ENCODE measurements around the gene ZMYM4.
"Not testable (repeated sequence)": the region's sequence is repeated elsewhere in the genome, so short reads cannot be mapped to it uniquely, and the experiment has no call there.

ZMYM4 gene

GRCh38 chr1:35454176-35454575 lies 185.7 kb downstream of the ZMYM4 start:
- no peak for DNase-seq (ENCODE audit: low read depth)

GRCh38 chr1:35454616-35455015 lies 186.1 kb downstream of the ZMYM4 start:
- DNase-seq (ENCODE audit: low read depth), result peak; percentile 98

DNA sequence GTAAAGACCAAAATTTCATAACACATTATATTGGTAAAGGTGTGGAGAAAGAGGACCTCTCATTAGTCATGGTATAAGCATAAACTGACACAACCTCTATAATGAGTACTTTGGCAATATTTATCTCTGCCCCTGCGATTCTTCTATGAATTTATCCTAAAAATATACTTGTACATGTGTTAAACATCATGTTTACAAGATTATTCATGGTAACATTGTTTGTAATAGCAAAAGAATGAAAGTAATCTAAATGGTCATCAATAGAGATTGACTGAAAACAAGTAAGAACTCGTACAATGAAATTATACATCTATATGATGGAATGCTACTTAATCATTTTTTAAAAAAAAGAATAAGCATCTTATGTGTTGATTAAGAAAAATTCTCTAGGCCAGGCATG lies 192.3 kb downstream of the ZMYM4 start:
- DNase-seq (ENCODE audit: low read depth), result no peak

GRCh38 chr1:35461966-35462651 lies 193.6 kb downstream of the ZMYM4 start:
- no peak for DNase-seq (ENCODE audit: low read depth)

DNA sequence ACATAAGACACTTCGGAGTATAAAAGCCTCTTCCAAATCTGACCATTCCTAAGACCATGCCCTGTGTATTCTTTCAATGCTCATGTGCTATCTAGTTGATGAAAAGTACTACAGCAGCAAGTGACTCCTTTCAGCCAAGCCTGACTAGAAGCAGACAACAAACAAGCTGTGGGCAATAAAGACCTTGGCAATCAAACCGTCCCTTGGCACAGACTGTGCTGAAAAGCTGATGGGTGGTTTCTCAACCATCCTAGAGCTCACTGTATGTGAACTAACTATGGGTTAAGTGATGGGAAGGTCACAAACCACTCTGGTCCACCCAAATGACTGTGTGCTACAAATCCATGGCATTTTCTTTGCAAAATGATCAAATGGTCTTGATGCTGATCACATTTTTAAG lies 194.7 kb downstream of the ZMYM4 start:
- no peak for DNase-seq (ENCODE audit: low read depth)

DNA sequence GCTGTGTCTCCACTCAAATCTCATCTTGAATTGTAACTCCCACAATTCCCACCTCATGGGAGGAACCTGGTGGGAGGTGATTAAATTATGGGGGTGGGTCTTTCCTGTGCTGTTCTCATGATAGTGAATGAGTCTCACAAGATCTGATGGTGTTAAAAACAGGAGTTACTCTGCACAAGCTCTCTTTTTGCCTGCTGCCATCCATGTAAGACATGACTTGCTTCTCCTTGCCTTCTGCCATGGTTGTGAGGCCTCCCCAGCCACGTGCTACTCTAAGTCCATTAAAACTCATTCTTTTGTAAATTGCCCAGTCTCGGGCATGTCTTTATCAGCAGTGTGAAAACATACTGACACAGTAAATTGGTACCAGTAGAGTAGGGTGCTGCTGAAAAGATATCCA lies 195.2 kb downstream of the ZMYM4 start:
- not testable (repeated sequence) for DNase-seq (ENCODE audit: low read depth)

DNA sequence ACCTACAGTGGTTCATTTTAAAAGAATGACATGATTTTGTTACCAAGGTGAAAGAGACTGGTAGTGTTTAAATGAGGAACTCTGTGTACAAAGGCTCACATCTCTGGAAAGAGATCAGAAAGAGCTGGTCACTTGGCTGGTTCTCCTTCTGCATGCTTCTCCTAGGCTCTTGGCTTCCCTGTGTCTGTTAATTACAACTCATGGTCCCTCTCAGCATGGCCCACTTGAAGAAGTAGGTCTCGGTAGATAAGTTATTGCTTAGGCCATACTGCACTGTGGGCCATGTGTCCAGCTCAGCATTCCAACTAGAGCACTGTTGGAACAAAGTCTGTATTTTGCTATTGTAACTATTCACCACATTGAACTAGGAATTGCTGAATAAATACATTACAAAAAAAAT lies 197.6 kb downstream of the ZMYM4 start:
- DNase-seq (ENCODE audit: low read depth), result no peak

GRCh38 chr1:35470977-35471613 lies 202.6 kb downstream of the ZMYM4 start:
- no peak for DNase-seq (ENCODE audit: low read depth)

Data from amniotic epithelial cell (primary cell).